HEK293T (cell line): Measurements from ENCODE around the gene C1RL.

ENCODE experiments used
- ELF4 ChIP-seq: fragments of 450-650 bp; IDR thresholded peaks from 2 replicates; pipeline ENCODE4 v1.6.1; 2017; ENCODE audit warnings: antibody characterized with exemption
- SUZ12 ChIP-seq: fragments of 450-650 bp; IDR thresholded peaks from 2 replicates; pipeline ENCODE4 v1.6.1; 2016; ENCODE audit warnings: mild to moderate bottlenecking

DNA sequence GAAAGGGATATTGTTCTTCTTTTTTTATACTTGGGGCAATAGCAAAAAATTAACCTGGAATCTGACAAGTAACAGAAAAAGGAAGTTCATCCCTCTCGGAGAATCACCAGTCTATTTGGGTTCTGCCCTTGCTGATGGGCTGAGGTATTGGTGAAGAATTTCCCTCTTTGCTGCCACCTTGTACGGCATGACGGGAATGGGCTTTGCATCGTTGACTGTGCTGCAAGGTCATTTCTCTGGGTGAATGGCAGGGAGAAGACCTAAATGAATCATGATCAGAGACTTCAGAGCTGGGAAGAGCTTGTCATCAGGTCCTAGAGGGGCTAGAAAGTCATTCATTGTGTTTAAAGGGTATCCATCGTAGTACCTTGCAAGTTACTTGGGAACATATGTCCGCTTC lies 36.5 kb downstream of the C1RL start:
- TF ChIP-seq ELF4 (no peak), SUZ12 (no peak)
